HepG2 (cell line): ENCODE measurements around the gene UXS1. TPM values are rescaled to one million over a fixed set of nuclear protein-coding genes. Genes with fewer than 3 reads are reported as not detected.

Source experiments
- ATAC-seq: fragments of 200-7000 bp; cut with Tn5 transposase; 3 replicates; pipeline ENCODE4 v1.9.1; 2020; ENCODE audit warnings: mild to moderate bottlenecking, moderate library complexity
- BruUV-seq: library from RNA; stranded (reverse); fragments of 400-500 nt; replicated peaks from 2 replicates; lab custom pipeline; 2021; lab: Mats Ljungman, UMichigan
- CTCF ChIA-PET: fragments of 300-600 bp; formaldehyde crosslinking; extraction: SDS; loops from one replicate; lab custom pipeline; 2021; ENCODE audit warnings: low total read pairs, inconsistent platforms, low intra/inter-chr PET ratio; lab: Yijun Ruan, JAX
- POLR2A ChIA-PET: fragments of 350-600 bp; sonication (Branson Sonifier 250); formaldehyde crosslinking; loops from one replicate; lab custom pipeline; 2020; ENCODE audit warnings: antibody characterized with exemption, inconsistent platforms; lab: Yijun Ruan, JAX
- DNase-seq: peaks from one replicate; pipeline ENCODE4 v3.0.0-alpha.2; 2015; ENCODE audit warnings: low spot score
- FAIRE-seq: peaks from 3 replicates; lab custom pipeline; 2011; peaks lifted over from hg19 to GRCh38; lab: Jason Lieb, UNC
- H2AFZ ChIP-seq: one replicate; pipeline ENCODE4 v1.6.1; 2011; ENCODE audit warnings: low read length, inconsistent platforms
- H3K27ac ChIP-seq: fragments of 300-600 bp; 3 replicates; pipeline ENCODE4 v1.8.0; 2011; ENCODE audit warnings: mixed run types, mild to moderate bottlenecking, mixed read lengths, low read length, inconsistent platforms; ENCODE audit not compliant: insufficient read depth; ENCODE audit errors: extremely low read length
- H3K27me3 ChIP-seq, 2 experiments: fragments of 200-600 bp in 1 of 2; 2 replicates in 1 of 2; 3 replicates in 1 of 2; pipeline versions ENCODE4 v1.6.0 to v1.8.0; 2011; ENCODE audit warnings: low read length in 2 of 2, mild to moderate bottlenecking in 2 of 2, moderate library complexity in 2 of 2, inconsistent platforms in 1 of 2; ENCODE audit not compliant: insufficient read depth in 2 of 2, control insufficient read depth in 1 of 2
- H3K36me3 ChIP-seq, 2 experiments: fragments of 200-600 bp in 1 of 2; replicated peaks in 1 of 2; 2 replicates in 1 of 2; 3 replicates in 1 of 2; pipeline versions ENCODE4 v1.5.1 to v1.8.0; 2011; ENCODE audit warnings: low read length in 2 of 2, inconsistent platforms in 1 of 2; ENCODE audit not compliant: insufficient read depth in 2 of 2, control insufficient read depth in 1 of 2
- H3K4me1 ChIP-seq: 2 replicates; pipeline ENCODE4 v1.5.1; 2012; ENCODE audit warnings: low read length, inconsistent platforms; ENCODE audit not compliant: insufficient read depth
- H3K4me2 ChIP-seq: 2 replicates; pipeline ENCODE4 v1.6.0; 2011; ENCODE audit warnings: low read depth, low read length, inconsistent platforms
- H3K4me3 ChIP-seq, 3 experiments: fragments of 200-600 bp in 1 of 3; sonication (generic), shearing (Covaris generic) in 1 of 3; replicated peaks in 1 of 3; 2 replicates each; pipeline ENCODE4 v1.5.1; 2011 to 2016; ENCODE audit warnings: low read length in 3 of 3, inconsistent platforms in 2 of 3, low read depth in 2 of 3, mild to moderate bottlenecking in 2 of 3, control low read depth in 1 of 3, mixed read lengths in 1 of 3; ENCODE audit not compliant: insufficient read depth in 1 of 3
- H3K79me2 ChIP-seq: one replicate; pipeline ENCODE4 v1.6.1; 2011; ENCODE audit warnings: low read length, inconsistent platforms; ENCODE audit not compliant: insufficient read depth
- H3K9ac ChIP-seq: 2 replicates; pipeline ENCODE4 v1.6.0; 2011; ENCODE audit warnings: mild to moderate bottlenecking, low read depth, low read length, inconsistent platforms; ENCODE audit not compliant: insufficient read depth
- H3K9me3 ChIP-seq: 2 replicates; pipeline ENCODE4 v1.5.1; 2012; ENCODE audit warnings: mild to moderate bottlenecking, low read length
- H4K20me1 ChIP-seq: 2 replicates; pipeline ENCODE4 v1.6.0; 2011; ENCODE audit warnings: inconsistent platforms, mild to moderate bottlenecking, low read length, moderate library complexity; ENCODE audit not compliant: insufficient read depth
- FOSL1 ChIP-seq: sonication (generic); formaldehyde crosslinking; IDR thresholded peaks from 2 replicates; pipeline ENCODE4 v1.9.0; 2021; ENCODE audit warnings: missing genetic modification reagents, borderline replicate concordance
- MIER2 ChIP-seq: IDR thresholded peaks from 2 replicates; pipeline ENCODE4 v1.6.1; 2016; ENCODE audit warnings: missing biosample characterization, missing genetic modification reagents
- SAP130 ChIP-seq: IDR thresholded peaks from 2 replicates; pipeline ENCODE4 v1.6.1; 2016; ENCODE audit warnings: low read depth
- ZNF33A ChIP-seq: sonication (generic); formaldehyde crosslinking; IDR thresholded peaks from 2 replicates; pipeline ENCODE4 v1.5.1; 2020; ENCODE audit warnings: missing genetic modification reagents, mild to moderate bottlenecking, moderate library complexity, borderline replicate concordance
- ZNF343 ChIP-seq: sonication (generic); formaldehyde crosslinking; IDR thresholded peaks from 2 replicates; pipeline ENCODE4 v1.4.0; 2020; ENCODE audit warnings: mild to moderate bottlenecking, missing genetic modification reagents
- ZNF460 ChIP-seq: sonication (generic); formaldehyde crosslinking; IDR thresholded peaks from 2 replicates; pipeline ENCODE4 v1.5.1; 2020; ENCODE audit warnings: missing genetic modification reagents, mild to moderate bottlenecking, borderline replicate concordance
- ZNF543 ChIP-seq: sonication (generic); formaldehyde crosslinking; IDR thresholded peaks from 2 replicates; pipeline ENCODE4 v1.4.0; 2020; ENCODE audit warnings: mild to moderate bottlenecking, missing genetic modification reagents
- ZSCAN25 ChIP-seq: sonication (generic); formaldehyde crosslinking; IDR thresholded peaks from 2 replicates; pipeline ENCODE4 v1.8.0; 2022; ENCODE audit warnings: mild to moderate bottlenecking, missing genetic modification reagents
- WGBS: methylation state at CpG from one replicate; pipeline ENCODE4 v1.1.6; 2017; ENCODE audit warnings: low lambda C conversion rate; 5-methylcytosine and 5-hydroxymethylcytosine counted together
- in situ Hi-C: cut with HindIII; loops from 2 replicates; pipeline ENCODE4 v1.10.0; 2017; ENCODE audit warnings: low pct_unique_long_range_greater_than_20kb; ENCODE audit not compliant: extremely low pct_ligation_motif_present
- intact Hi-C: fragments of 100-400 bp; cut with micrococcal nuclease; formaldehyde crosslinking; loops from one replicate; pipeline ENCODE4 v1.10.0; 2022; ENCODE audit not compliant: unreplicated experiment
- polyA plus RNA-seq, 8 experiments: library from polyadenylated mRNA; depleted of rRNA in 3 of 8; stranded (reverse) in 7 of 8; unstranded in 1 of 8; fragments of >200 nt; fragmentation: Illumina TruSeq in 4 of 8; extraction: Trizol in 4 of 8; gene quantifications; 2 replicates each; pipeline versions ENCODE4 v1.2.1 to v1.2.3, GENCODE V29; 2011 to 2016; ENCODE audit warnings: low read depth in 4 of 8, missing spikeins in 1 of 8, mixed read lengths in 1 of 8; ENCODE audit not compliant: insufficient read depth in 1 of 8
- total RNA-seq, 5 experiments: library from RNA; depleted of rRNA; stranded (reverse); fragments of >200 nt; fragmentation: Illumina TruSeq; extraction: Trizol; gene quantifications; 2 replicates each; pipeline ENCODE4 v1.2.3, GENCODE V29; 2016; ENCODE audit warnings: low read depth in 1 of 5
- TF ChIP-seq, protein P1 (sequence below): sonication (generic); formaldehyde crosslinking; IDR thresholded peaks from 2 replicates; pipeline ENCODE4 v1.8.1; 2023; ENCODE audit warnings: missing genetic modification reagents, inconsistent platforms, borderline replicate concordance
- TF ChIP-seq, protein P2 (sequence below): sonication (generic); formaldehyde crosslinking; IDR thresholded peaks from 2 replicates; pipeline ENCODE4 v1.5.0; 2020; ENCODE audit warnings: mild to moderate bottlenecking, missing genetic modification reagents
- TF ChIP-seq, protein P3 (sequence below), 2 experiments: fragments of 450-650 bp in 1 of 2; sonication (generic) in 1 of 2; formaldehyde crosslinking; IDR thresholded peaks; 2 replicates each; pipeline versions ENCODE4 v1.5.0 to v1.8.0; 2020 to 2022; ENCODE audit warnings: mild to moderate bottlenecking in 1 of 2, missing genetic modification reagents in 1 of 2
- TF ChIP-seq, protein P4 (sequence below): sonication (generic); formaldehyde crosslinking; IDR thresholded peaks from 2 replicates; pipeline ENCODE4 v1.4.0; 2020; ENCODE audit warnings: mild to moderate bottlenecking, low read depth, missing genetic modification reagents
- TF ChIP-seq, protein P5 (sequence below): sonication (generic); formaldehyde crosslinking; IDR thresholded peaks from 2 replicates; pipeline ENCODE4 v1.9.0; 2021; ENCODE audit warnings: missing genetic modification reagents, mild to moderate bottlenecking, borderline replicate concordance

The UXS1 gene
- total and polyA plus RNA-seq, 2 of the 13 experiments (the other 11 are each of a cell fraction or from before 2014, with no cell fraction given), result 53.3 to 110 TPM

DNA sequence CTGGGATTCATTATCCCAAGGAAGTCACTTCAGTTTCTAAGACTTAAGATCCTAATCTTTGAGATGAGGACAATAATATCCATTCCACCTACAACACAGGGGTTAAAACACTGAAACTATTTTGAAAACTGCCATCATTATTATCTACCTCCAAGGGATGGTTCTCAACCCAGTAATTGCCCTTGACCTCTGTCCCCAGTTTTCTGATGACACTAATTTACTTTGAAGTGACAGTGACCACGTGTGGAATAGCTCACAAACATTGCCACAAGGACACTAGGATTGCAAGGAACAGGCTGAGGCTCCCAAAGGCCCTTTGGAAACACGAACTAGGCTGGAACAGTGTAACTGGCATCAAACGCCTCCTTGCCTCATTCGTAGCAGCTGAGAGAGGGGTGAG lies 78.4 kb downstream of the UXS1 start (continued):
- TF ChIP-seq, protein P1, sequence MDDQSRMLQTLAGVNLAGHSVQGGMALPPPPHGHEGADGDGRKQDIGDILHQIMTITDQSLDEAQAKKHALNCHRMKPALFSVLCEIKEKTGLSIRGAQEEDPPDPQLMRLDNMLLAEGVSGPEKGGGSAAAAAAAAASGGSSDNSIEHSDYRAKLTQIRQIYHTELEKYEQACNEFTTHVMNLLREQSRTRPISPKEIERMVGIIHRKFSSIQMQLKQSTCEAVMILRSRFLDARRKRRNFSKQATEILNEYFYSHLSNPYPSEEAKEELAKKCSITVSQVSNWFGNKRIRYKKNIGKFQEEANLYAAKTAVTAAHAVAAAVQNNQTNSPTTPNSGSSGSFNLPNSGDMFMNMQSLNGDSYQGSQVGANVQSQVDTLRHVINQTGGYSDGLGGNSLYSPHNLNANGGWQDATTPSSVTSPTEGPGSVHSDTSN (CRISPR knock-in tag), result no peak
- no peak for TF ChIP-seq ZNF460
- TF ChIP-seq, protein P2, sequence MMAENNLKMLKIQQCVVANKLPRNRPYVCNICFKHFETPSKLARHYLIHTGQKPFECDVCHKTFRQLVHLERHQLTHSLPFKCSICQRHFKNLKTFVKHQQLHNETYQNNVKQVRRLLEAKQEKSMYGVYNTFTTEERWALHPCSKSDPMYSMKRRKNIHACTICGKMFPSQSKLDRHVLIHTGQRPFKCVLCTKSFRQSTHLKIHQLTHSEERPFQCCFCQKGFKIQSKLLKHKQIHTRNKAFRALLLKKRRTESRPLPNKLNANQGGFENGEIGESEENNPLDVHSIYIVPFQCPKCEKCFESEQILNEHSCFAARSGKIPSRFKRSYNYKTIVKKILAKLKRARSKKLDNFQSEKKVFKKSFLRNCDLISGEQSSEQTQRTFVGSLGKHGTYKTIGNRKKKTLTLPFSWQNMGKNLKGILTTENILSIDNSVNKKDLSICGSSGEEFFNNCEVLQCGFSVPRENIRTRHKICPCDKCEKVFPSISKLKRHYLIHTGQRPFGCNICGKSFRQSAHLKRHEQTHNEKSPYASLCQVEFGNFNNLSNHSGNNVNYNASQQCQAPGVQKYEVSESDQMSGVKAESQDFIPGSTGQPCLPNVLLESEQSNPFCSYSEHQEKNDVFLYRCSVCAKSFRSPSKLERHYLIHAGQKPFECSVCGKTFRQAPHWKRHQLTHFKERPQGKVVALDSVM (CRISPR knock-in tag), result no peak
- no peak for TF ChIP-seq ZSCAN25 (CRISPR knock-in tag)
- no peak for TF ChIP-seq ZNF543 (CRISPR knock-in tag)
- TF ChIP-seq, protein P3, sequence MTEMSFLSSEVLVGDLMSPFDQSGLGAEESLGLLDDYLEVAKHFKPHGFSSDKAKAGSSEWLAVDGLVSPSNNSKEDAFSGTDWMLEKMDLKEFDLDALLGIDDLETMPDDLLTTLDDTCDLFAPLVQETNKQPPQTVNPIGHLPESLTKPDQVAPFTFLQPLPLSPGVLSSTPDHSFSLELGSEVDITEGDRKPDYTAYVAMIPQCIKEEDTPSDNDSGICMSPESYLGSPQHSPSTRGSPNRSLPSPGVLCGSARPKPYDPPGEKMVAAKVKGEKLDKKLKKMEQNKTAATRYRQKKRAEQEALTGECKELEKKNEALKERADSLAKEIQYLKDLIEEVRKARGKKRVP (CRISPR knock-in tag; IDR thresholded peaks at IDR 0.05), result peak in 1 of 2 experiments; percentile 48; a peak in 1 of 4 replicates
- TF ChIP-seq, all 625 proteins: peak for 10

DNA sequence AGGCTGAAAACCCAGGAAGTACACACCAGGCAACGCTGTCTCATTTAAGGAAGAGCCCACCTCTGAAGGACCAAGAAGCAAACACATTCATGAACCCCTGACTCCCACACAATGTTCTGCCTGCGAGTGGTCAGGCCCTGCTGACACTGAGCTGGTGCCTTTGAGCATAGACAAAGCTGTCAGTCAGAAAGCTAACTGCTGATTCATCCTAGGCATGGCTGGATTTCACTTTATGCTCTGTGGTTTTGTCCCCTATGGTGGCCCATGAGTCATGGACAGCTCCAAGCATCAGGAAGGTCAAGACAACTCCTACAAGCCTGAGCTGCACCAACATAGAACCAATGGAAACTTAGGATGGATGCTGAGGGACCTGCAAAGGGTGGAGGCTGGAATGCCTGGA lies 78.9 kb downstream of the UXS1 start:
- no peaks in the 10 kb centered on the region for H4K20me1 ChIP-seq
- H3K9me3 ChIP-seq, result no peaks in the 10 kb centered on the region
- H3K4me3 ChIP-seq, result no peak overlapping the region
- no peaks in the 10 kb centered on the region for H3K27me3 ChIP-seq
- H3K4me1 ChIP-seq, result peaks cover 35% of the 10 kb centered on the region
- in situ Hi-C loops, result no loop called here
- no peak overlapping the region for H2AFZ ChIP-seq
- ATAC-seq (peak; percentile 77), FAIRE-seq (peak; percentile 21), DNase-seq (peak; percentile 84)
- H3K36me3 ChIP-seq, result peaks cover 26 to 60% of the 10 kb centered on the region in 2 experiments; a peak in 4 of 5 replicates
- H3K4me2 ChIP-seq, result no peak overlapping the region
- no peak overlapping the region for H3K9ac ChIP-seq
- ChIA-PET POLR2A (interaction anchor here (1.0 to 1.6 kb wide), 3 partner anchors 10 to 15 kb away, joined by 3 to 12 read pairs (median 9); no protein-coding TSS in a partner anchor), CTCF (no interaction called here)
- BruUV-seq, result no TSS peak
- peak overlapping the region; percentile 27 for H3K27ac ChIP-seq
- 83% methylated on average over 1 of the region's 2 CpGs for WGBS
- no peaks in the 10 kb centered on the region for H3K79me2 ChIP-seq
- intact Hi-C loops, result no loop called here
- peak; percentile 89 for TF ChIP-seq MIER2 (CRISPR knock-in tag)
- no peak for TF ChIP-seq ZNF33A (CRISPR knock-in tag)
- TF ChIP-seq, protein P4, sequence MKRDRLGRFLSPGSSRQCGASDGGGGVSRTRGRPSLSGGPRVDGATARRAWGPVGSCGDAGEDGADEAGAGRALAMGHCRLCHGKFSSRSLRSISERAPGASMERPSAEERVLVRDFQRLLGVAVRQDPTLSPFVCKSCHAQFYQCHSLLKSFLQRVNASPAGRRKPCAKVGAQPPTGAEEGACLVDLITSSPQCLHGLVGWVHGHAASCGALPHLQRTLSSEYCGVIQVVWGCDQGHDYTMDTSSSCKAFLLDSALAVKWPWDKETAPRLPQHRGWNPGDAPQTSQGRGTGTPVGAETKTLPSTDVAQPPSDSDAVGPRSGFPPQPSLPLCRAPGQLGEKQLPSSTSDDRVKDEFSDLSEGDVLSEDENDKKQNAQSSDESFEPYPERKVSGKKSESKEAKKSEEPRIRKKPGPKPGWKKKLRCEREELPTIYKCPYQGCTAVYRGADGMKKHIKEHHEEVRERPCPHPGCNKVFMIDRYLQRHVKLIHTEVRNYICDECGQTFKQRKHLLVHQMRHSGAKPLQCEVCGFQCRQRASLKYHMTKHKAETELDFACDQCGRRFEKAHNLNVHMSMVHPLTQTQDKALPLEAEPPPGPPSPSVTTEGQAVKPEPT, result no peak
- TF ChIP-seq SAP130 (CRISPR knock-in tag), result peak; percentile 93
- no peak for TF ChIP-seq FOSL1 (CRISPR knock-in tag)
- no peak for TF ChIP-seq ZNF343 (CRISPR knock-in tag)
- TF ChIP-seq, protein P5, sequence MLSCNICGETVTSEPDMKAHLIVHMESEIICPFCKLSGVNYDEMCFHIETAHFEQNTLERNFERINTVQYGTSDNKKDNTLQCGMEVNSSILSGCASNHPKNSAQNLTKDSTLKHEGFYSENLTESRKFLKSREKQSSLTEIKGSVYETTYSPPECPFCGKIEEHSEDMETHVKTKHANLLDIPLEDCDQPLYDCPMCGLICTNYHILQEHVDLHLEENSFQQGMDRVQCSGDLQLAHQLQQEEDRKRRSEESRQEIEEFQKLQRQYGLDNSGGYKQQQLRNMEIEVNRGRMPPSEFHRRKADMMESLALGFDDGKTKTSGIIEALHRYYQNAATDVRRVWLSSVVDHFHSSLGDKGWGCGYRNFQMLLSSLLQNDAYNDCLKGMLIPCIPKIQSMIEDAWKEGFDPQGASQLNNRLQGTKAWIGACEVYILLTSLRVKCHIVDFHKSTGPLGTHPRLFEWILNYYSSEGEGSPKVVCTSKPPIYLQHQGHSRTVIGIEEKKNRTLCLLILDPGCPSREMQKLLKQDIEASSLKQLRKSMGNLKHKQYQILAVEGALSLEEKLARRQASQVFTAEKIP (CRISPR knock-in tag), result no peak
